Inferior parietal cortex (tissue), 1 donor: ENCODE measurements around the gene PTGS2.
"Not testable (repeated sequence)": the region's sequence is repeated elsewhere in the genome, so short reads cannot be mapped to it uniquely, and the experiment has no call there.

ENCODE experiments used
- DNase-seq: peaks from one replicate; pipeline ENCODE4 v3.0.0-alpha.2; 2016; ENCODE audit errors: extremely low spot score

The PTGS2 gene

GRCh38 chr1:186670297-186671135, 9.7 kb downstream of the PTGS2 start:
- DNase-seq = no peak

GRCh38 chr1:186669784-186670183, 10.4 kb downstream of the PTGS2 start:
- not testable (repeated sequence) for DNase-seq

DNA sequence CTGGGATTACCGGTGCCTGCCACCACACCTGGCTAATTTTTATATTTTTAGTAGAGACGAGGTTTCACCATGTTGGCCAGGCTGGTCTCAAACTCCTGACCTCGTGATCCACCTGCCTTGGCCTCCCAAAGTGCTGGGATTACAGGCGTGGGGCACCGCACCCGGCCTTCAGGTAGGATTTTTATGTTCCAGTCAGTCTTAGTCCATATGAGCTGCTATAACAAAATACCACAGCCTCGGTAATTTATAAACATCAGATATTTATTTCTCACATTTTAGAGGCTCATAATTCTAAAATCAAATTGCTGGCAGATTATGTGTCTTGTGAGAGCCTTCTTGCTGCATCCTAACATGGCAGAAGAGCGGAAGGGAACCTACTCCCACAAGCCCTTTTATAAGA, 16.0 kb downstream of the PTGS2 start:
- DNase-seq = not testable (repeated sequence)

- no peak for DNase-seq
Measured at GRCh38 chr1:186662752-186663151, 17.5 kb downstream of the PTGS2 start.

DNA sequence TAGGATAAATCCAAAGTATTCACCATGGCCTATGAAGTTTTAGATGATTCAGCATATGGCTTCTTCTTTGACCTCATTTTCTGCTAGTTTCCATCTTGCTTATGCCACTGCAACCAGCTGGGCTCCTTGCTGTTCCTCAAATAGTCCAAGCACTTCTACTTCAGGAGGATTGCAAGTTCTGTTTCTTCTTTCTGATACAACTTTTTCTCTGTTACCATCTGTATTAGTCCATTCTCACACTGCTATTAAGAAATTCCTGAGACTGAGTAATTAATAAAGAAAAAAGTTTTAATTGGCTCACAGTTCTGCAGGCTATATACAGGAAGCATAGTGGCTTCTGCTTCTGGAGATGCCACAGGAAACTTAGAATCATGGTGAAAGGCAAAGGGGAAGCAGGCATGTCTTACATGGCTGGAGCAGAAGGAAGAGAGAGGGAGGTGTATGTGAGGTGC, 20.3 kb downstream of the PTGS2 start:
- no peak for DNase-seq

DNA sequence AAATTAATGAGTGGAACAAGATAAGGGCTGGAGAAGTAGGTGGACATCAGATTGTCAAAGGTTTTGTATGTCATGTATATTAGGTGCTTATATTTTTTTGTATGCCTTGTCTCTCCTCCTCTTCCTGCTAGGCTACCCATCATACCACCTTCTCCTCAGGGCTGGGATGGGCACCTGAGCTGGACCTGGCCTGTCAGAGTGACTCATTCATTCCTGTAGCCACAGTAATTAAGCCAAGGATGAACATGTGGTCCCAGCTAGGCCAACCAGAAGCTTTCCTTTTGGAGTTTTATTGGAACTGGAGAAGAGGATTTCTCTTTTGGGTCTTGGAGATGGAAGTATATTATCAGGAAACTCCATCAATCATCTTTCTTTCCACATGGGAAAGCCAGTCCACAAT, 21.2 kb downstream of the PTGS2 start:
- no peak for DNase-seq

GRCh38 chr1:186657481-186657880, 22.7 kb downstream of the PTGS2 start:
- DNase-seq = no peak

- no peak for DNase-seq
Measured at GRCh38 chr1:186655876-186656275, 24.3 kb downstream of the PTGS2 start.

- DNase-seq = no peak
Measured at GRCh38 chr1:186654741-186655140, 25.5 kb downstream of the PTGS2 start.

- DNase-seq = no peak
Measured at GRCh38 chr1:186653312-186653711, 26.9 kb downstream of the PTGS2 start.

DNA sequence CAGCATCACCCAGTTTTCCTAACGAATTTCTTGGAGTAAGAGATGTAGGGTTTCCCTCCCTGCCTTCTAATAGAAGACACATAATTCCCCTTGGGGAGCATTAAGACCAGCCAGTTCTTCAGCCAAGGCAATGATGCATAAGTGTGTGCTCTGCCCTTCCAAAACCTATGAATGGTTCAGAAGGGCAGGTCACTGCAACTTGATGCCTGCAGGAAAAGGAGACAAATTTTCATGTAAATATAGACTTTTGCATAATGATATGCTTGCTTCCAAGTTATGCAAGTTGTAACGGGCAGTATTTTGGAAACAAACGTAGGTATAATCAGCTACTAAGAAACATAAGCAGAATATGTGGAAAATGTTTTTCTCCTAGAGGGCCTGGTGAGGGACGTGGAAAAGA, 31.6 kb downstream of the PTGS2 start:
- DNase-seq = no peak

DNA sequence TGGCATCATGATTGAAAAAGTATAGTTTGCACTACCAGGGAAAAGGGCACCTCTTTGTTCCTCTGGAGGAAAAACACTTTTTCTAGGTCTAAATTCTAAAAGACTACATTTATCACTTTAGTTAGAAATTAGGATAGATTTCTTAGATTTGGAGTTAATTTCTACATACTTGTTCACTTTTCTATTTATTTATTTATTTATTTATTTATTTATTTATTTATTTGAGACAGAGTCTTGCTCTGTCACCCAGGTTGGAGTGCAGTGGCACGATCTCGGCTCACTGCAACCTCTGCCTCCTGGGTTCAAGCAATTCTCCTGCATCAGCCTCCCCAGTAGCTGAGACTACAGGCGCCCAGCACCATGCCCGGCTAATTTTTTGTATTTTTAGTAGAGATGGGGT, 32.2 kb downstream of the PTGS2 start:
- DNase-seq = not testable (repeated sequence)

- peak; percentile 48 for DNase-seq
Measured at GRCh38 chr1:186643614-186644013, 36.6 kb downstream of the PTGS2 start.

GRCh38 chr1:186637567-186637966, 42.7 kb downstream of the PTGS2 start:
- DNase-seq = not testable (repeated sequence)

GRCh38 chr1:186636786-186637185, 43.4 kb downstream of the PTGS2 start:
- DNase-seq = no peak

- no peak for DNase-seq
Measured at GRCh38 chr1:186634511-186634910, 45.7 kb downstream of the PTGS2 start.

DNA sequence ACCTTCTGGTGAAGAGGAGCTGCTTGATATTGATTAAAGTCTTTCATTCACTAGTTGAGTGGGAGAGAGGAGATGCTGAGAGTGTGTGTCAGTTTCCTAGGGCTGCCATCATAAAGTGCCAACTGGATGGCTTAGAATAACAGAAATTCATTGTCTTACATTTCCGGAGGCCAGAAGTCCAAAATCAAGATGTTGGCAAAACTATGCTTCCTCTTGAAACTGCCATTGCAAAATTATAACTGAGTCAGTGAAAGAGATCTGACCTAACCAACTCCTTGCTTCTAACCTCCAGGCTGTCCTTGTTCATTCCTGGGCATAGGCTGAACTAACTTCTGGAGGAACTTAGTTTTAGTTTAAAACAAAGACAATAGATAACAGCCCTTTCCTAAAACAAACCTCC, 47.1 kb downstream of the PTGS2 start:
- DNase-seq = no peak

DNA sequence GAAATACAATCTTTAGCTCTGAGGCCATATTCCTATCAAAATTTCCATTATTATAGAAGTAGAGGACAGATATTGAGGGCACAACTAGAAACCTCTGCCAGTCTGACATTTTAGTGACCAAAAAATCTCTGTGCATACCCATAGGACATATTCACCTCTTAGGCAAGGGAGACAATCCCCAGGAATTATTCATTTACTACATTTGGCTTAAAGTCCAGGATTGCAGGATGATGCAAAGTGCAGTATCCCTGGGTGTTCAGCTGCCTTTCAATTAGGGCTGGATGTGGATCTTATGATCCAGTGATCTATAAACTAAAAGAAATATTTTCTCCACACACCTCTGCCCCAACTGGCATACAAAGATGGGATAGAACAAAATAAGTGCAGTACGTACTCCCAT, 50.9 kb downstream of the PTGS2 start:
- no peak for DNase-seq

- DNase-seq = peak; percentile 12
Measured at GRCh38 chr1:186628910-186629309, 51.3 kb downstream of the PTGS2 start.

- DNase-seq = peak; percentile 8
Measured at GRCh38 chr1:186627019-186627418, 53.2 kb downstream of the PTGS2 start.

DNA sequence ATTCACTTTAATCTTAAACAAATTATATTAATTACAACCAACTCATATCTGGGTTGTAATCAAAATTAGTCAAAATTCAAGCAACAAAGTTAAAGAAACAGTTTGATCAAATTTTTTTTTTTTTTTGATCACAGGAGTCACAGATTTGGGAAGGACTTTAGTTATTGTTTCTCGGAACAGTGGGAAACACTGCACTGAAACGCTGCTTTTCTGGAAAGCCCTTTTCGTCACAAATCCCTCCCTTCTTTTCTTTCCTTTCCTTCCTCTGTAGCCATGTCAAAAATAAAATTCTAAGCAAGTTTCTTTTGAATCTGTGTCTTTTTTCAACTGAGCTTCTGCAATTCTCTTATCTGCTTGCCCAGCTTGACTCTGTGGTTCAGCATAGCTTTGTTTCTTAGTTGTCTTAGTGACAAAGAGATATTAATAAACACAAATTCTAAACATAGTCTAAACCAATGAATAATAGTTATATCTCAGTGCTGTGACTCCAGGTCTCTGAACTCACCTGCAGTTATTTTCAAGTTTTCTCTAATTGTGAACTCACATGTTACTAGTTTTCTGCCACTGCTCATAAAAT, 53.8 kb downstream of the PTGS2 start:
- no peak for DNase-seq

DNA sequence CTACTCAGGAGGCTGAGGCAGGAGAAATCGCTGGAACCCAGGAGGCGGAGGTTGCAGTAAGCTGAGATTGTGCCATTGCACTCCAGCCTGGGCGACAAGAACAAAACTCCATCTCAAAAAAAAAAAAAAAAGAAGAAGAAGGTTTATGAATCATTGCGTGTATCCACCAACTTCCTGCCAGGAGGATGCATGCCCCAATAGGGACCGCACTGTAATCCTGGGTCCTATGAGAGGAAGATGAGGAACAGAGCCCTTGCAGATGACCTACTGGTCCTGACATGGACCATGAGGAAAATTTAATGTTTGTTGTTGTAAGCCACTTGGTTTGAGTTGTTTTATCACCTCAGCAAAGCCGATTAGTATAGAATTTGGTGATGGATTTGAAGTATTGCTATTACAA, 56.7 kb downstream of the PTGS2 start:
- no peak for DNase-seq
